ENCODE measurements around the gene CERS4.
"Not testable (repeated sequence)": the region's sequence is repeated elsewhere in the genome, so short reads cannot be mapped to it uniquely, and the experiment has no call there.

- TF ChIP-seq CTCF (IDR thresholded peaks at IDR 0.05; ENCODE audit: insufficient read depth, low read length, poor library complexity, severe bottlenecking); EZH2phosphoT487 (conservative IDR thresholded peaks at IDR 0.05; ENCODE audit: low read length): not testable (repeated sequence)
Measured at GRCh38 chr19:8276508-8276907, 67.3 kb downstream of the CERS4 start.

All from SU-DHL-6 (cell line).